IMR-90 (cell line): ENCODE data around the gene MED12L. TPM values are rescaled to one million over a fixed set of nuclear protein-coding genes. Genes with fewer than 3 reads are reported as not detected.

Source experiments
- ATAC-seq: fragments of 200-7000 bp; cut with Tn5 transposase; 2 replicates; pipeline ENCODE4 v1.9.1; 2020; ENCODE audit warnings: low read depth, mild to moderate bottlenecking, moderate library complexity
- BruUV-seq: library from RNA; stranded (reverse); fragments of 400-500 nt; replicated peaks from 2 replicates; lab custom pipeline; 2021; lab: Mats Ljungman, UMichigan
- CTCF ChIA-PET: fragments of 300-600 bp; formaldehyde crosslinking; extraction: SDS; loops from one replicate; lab custom pipeline; 2021; ENCODE audit warnings: antibody characterized with exemption; lab: Yijun Ruan, JAX
- POLR2A ChIA-PET: fragments of 300-600 bp; sonication (Branson Sonifier 250); formaldehyde crosslinking; loops from one replicate; lab custom pipeline; 2022; ENCODE audit warnings: antibody characterized with exemption; ENCODE audit not compliant: unreplicated experiment; lab: Charles Lee
- DNase-seq: peaks from one replicate; pipeline ENCODE4 v3.0.0; 2013
- H2AFZ ChIP-seq: replicated peaks from 2 replicates; pipeline ENCODE3; 2013; ENCODE audit warnings: low read length, mild to moderate bottlenecking; ENCODE audit not compliant: poor library complexity
- H2AK5ac ChIP-seq: 2 replicates; pipeline ENCODE4 v1.6.1; 2013; ENCODE audit warnings: low read depth, low read length, inconsistent platforms
- H2AK9ac ChIP-seq: replicated peaks from 2 replicates; pipeline ENCODE3; 2013; ENCODE audit warnings: mild to moderate bottlenecking, low read depth, low read length, moderate library complexity; ENCODE audit not compliant: poor library complexity
- H2BK120ac ChIP-seq: 2 replicates; pipeline ENCODE4 v1.6.1; 2013; ENCODE audit warnings: low read depth, low read length, inconsistent platforms
- H2BK15ac ChIP-seq: 3 replicates; pipeline ENCODE4 v1.6.1; 2013; ENCODE audit warnings: low read depth, low read length, inconsistent platforms
- H2BK20ac ChIP-seq: 2 replicates; pipeline ENCODE4 v1.6.1; 2013; ENCODE audit warnings: low read depth, mild to moderate bottlenecking, inconsistent platforms, low read length, moderate library complexity
- H2BK5ac ChIP-seq: 2 replicates; pipeline ENCODE4 v1.6.1; 2013; ENCODE audit warnings: mild to moderate bottlenecking, low read depth, low read length, inconsistent platforms; ENCODE audit not compliant: poor library complexity, severe bottlenecking
- H3K14ac ChIP-seq: replicated peaks from 2 replicates; pipeline ENCODE4 v1.6.1; 2013; ENCODE audit warnings: low read depth, low read length, inconsistent platforms
- H3K18ac ChIP-seq: 2 replicates; pipeline ENCODE4 v1.6.1; 2013; ENCODE audit warnings: low read depth, low read length, control low read depth
- H3K23ac ChIP-seq: 2 replicates; pipeline ENCODE4 v1.6.1; 2013; ENCODE audit warnings: low read depth, low read length, inconsistent platforms
- H3K27ac ChIP-seq: 2 replicates; pipeline ENCODE4 v1.5.1; 2013; ENCODE audit warnings: mild to moderate bottlenecking, control low read depth, low read length; ENCODE audit not compliant: insufficient read depth
- H3K27me3 ChIP-seq: 2 replicates; pipeline ENCODE4 v1.6.1; 2013; ENCODE audit warnings: low read length; ENCODE audit not compliant: control insufficient read depth, insufficient read depth
- H3K36me3 ChIP-seq: 2 replicates; pipeline ENCODE4 v1.6.1; 2013; ENCODE audit warnings: low read length, mixed read lengths; ENCODE audit not compliant: control insufficient read depth, insufficient read depth
- H3K4ac ChIP-seq: 2 replicates; pipeline ENCODE4 v1.6.1; 2013; ENCODE audit warnings: low read depth, low read length, inconsistent platforms
- H3K4me1 ChIP-seq: 2 replicates; pipeline ENCODE4 v1.6.1; 2013; ENCODE audit warnings: low read length, mixed read lengths; ENCODE audit not compliant: control insufficient read depth, insufficient read depth
- H3K4me2 ChIP-seq: 2 replicates; pipeline ENCODE4 v1.6.1; 2013; ENCODE audit warnings: low read depth, mild to moderate bottlenecking, control low read depth, low read length, moderate library complexity
- H3K4me3 ChIP-seq: 2 replicates; pipeline ENCODE4 v1.5.1; 2013; ENCODE audit warnings: low read depth, mild to moderate bottlenecking, control low read depth, low read length, moderate library complexity; ENCODE audit not compliant: insufficient read depth
- H3K56ac ChIP-seq: 2 replicates; pipeline ENCODE4 v1.6.1; 2013; ENCODE audit warnings: low read length, inconsistent platforms; ENCODE audit not compliant: insufficient read depth; ENCODE audit errors: extremely low read depth
- H3K79me1 ChIP-seq, 2 experiments: 2 replicates each; pipeline ENCODE4 v1.6.1; 2013; ENCODE audit warnings: low read length in 2 of 2, inconsistent platforms in 1 of 2, low read depth in 1 of 2
- H3K9ac ChIP-seq: 2 replicates; pipeline ENCODE4 v1.6.1; 2013; ENCODE audit warnings: low read depth, low read length, control low read depth
- H3K9me1 ChIP-seq: 2 replicates; pipeline ENCODE4 v1.6.1; 2013; ENCODE audit warnings: low read length, inconsistent platforms; ENCODE audit not compliant: insufficient read depth
- H3K9me3 ChIP-seq: 2 replicates; pipeline ENCODE4 v1.6.1; 2013; ENCODE audit warnings: low read length; ENCODE audit not compliant: control insufficient read depth, insufficient read depth
- H4K20me1 ChIP-seq: 2 replicates; pipeline ENCODE4 v1.6.1; 2013; ENCODE audit warnings: low read length, inconsistent platforms; ENCODE audit not compliant: insufficient read depth
- H4K5ac ChIP-seq: 2 replicates; pipeline ENCODE4 v1.6.1; 2013; ENCODE audit warnings: mild to moderate bottlenecking, low read depth, low read length, control low read depth
- H4K8ac ChIP-seq, 2 experiments: 2 replicates each; pipeline ENCODE4 v1.6.1; 2013; ENCODE audit warnings: low read depth in 2 of 2, low read length in 2 of 2, control low read depth in 1 of 2, inconsistent platforms in 1 of 2
- H4K91ac ChIP-seq: 2 replicates; pipeline ENCODE4 v1.6.1; 2013; ENCODE audit warnings: low read depth, low read length, inconsistent platforms; ENCODE audit not compliant: insufficient read depth
- MXI1 ChIP-seq: IDR thresholded peaks from 2 replicates; pipeline ENCODE4 v1.6.1; 2012; ENCODE audit warnings: low read depth, mild to moderate bottlenecking, low read length, moderate library complexity, borderline replicate concordance
- RAD21 ChIP-seq: IDR thresholded peaks from 2 replicates; pipeline ENCODE4 v1.6.1; 2012; ENCODE audit warnings: low read length, improper control_type of control experiment
- RCOR1 ChIP-seq: IDR thresholded peaks from 2 replicates; pipeline ENCODE4 v1.6.1; 2012; ENCODE audit warnings: mild to moderate bottlenecking, low read length, improper control_type of control experiment; ENCODE audit not compliant: insufficient replicate concordance
- RFX5 ChIP-seq: IDR thresholded peaks from 2 replicates; pipeline ENCODE4 v1.8.0; 2012; ENCODE audit warnings: low read depth, mild to moderate bottlenecking, low read length, moderate library complexity
- SMC3 ChIP-seq: fragments of 150-350 bp; IDR thresholded peaks from 2 replicates; pipeline ENCODE4 v1.6.1; 2016; ENCODE audit warnings: low read depth, mild to moderate bottlenecking, antibody characterized with exemption, low read length, moderate library complexity
- WGBS, 2 experiments: methylation state at CpG; one replicate each; pipeline versions ENCODE4 v1.1.5 to v1.1.7; 2013; ENCODE audit warnings: missing lambda C conversion rate in 2 of 2; ENCODE audit not compliant: insufficient read length in 1 of 2; ENCODE audit errors: extremely low coverage in 2 of 2; 5-methylcytosine and 5-hydroxymethylcytosine counted together
- dilution Hi-C: fragments of 300-500 bp; cut with HindIII; formaldehyde crosslinking; loops from one replicate; pipeline ENCODE4 v1.14.3; 2018; ENCODE audit warnings: low sequenced_read_pairs; ENCODE audit not compliant: unreplicated experiment
- in situ Hi-C: fragments of 300-500 bp; cut with MboI; formaldehyde crosslinking; loops from 3 replicates; pipeline ENCODE4 v1.14.3; 2019; ENCODE audit warnings: low sequenced_read_pairs, inconsistent platforms, mixed read lengths
- intact Hi-C: fragments of 100-400 bp; cut with micrococcal nuclease; formaldehyde crosslinking; loops from 2 replicates; pipeline ENCODE4 v1.10.0; 2022
- polyA plus RNA-seq, 3 experiments: library from polyadenylated mRNA; depleted of rRNA; stranded (reverse); fragments of >200 nt; gene quantifications; 2 replicates each; pipeline ENCODE4 v1.2.3, GENCODE V29; 2012; ENCODE audit warnings: low replicate concordance in 1 of 3
- total RNA-seq: library from RNA; depleted of rRNA; stranded (reverse); fragments of >200 nt; gene quantifications from 2 replicates; pipeline ENCODE4 v1.2.3, GENCODE V29; 2012

Gene MED12L
- total and polyA plus RNA-seq, 2 of the 4 experiments (the other 2 are of a cell fraction) = 0.05 to 0.18 TPM

- H3K4ac ChIP-seq = no peak overlapping the region
- H2AK5ac ChIP-seq = no peak overlapping the region
- H3K36me3 ChIP-seq = no peaks in the 10 kb centered on the region
- H3K4me2 ChIP-seq = no peak overlapping the region
- H3K27me3 ChIP-seq = peaks cover 6% of the 10 kb centered on the region
- dilution Hi-C loops = no loop called here
- no peak overlapping the region for H3K9ac ChIP-seq
- H3K18ac ChIP-seq = no peak overlapping the region
- no peaks in the 10 kb centered on the region for H3K9me1 ChIP-seq
- H3K14ac ChIP-seq = no peak overlapping the region
- no peak overlapping the region for H2AK9ac ChIP-seq
- H3K79me1 ChIP-seq = no peaks in the 10 kb centered on the region
- intact Hi-C loops = no loop called here
- no peaks in the 10 kb centered on the region for H3K4me1 ChIP-seq
- H4K5ac ChIP-seq = no peak overlapping the region
- H3K56ac ChIP-seq = no peak overlapping the region
- POLR2A ChIA-PET = no interaction called here
- H3K4me3 ChIP-seq = no peak overlapping the region
- H2BK20ac ChIP-seq = no peak overlapping the region
- H3K27ac ChIP-seq = no peak overlapping the region
- no CpG with 5 or more reads among the region's 5 CpGs for WGBS, 2 experiments
- no peak overlapping the region for H4K91ac ChIP-seq
- DNase-seq (no peak), ATAC-seq (no peak)
- in situ Hi-C loops = loop anchor here (25.0 kb wide), 2 partner anchors 223 to 348 kb away; partner anchors contain the start of gene MINDY4B
- BruUV-seq = no TSS peak
- H2BK5ac ChIP-seq = no peak overlapping the region
- no peak overlapping the region for H2AFZ ChIP-seq
- H3K23ac ChIP-seq = no peak overlapping the region
- no peaks in the 10 kb centered on the region for H3K9me3 ChIP-seq
- H2BK15ac ChIP-seq = no peak overlapping the region
- no peak overlapping the region for H4K8ac ChIP-seq
- TF ChIP-seq SMC3 = no peak
- TF ChIP-seq MXI1 = no peak
- no peak for TF ChIP-seq RFX5
- no peak for TF ChIP-seq RAD21
- no peak for TF ChIP-seq RCOR1
- H4K20me1 ChIP-seq = no peaks in the 10 kb centered on the region
- CTCF ChIA-PET = no interaction called here
- no peak overlapping the region for H2BK120ac ChIP-seq
Observed at GRCh38 chr3:151135541-151136337, 50.3 kb downstream of the MED12L start.
